Mesenchymal stem cell (in vitro differentiated cells and primary cell): ENCODE data around the gene NKAIN4.

Experiments used
- DNase-seq: peaks from one replicate; pipeline ENCODE4 v3.0.0-alpha.2; 2013
- H2AFZ ChIP-seq: one replicate; pipeline ENCODE4 v1.6.1; 2013; ENCODE audit warnings: low read depth, mild to moderate bottlenecking, control low read depth, inconsistent platforms, low read length, moderate library complexity
- H2AK5ac ChIP-seq: 2 replicates; pipeline ENCODE4 v1.6.1; 2013; ENCODE audit warnings: low read length, moderate library complexity, mild to moderate bottlenecking, inconsistent platforms; ENCODE audit not compliant: severe bottlenecking
- H2BK120ac ChIP-seq: one replicate; pipeline ENCODE4 v1.6.1; 2013; ENCODE audit warnings: low read depth, mild to moderate bottlenecking, inconsistent platforms, low read length, moderate library complexity
- H2BK12ac ChIP-seq, 2 experiments: one replicate each; pipeline ENCODE4 v1.6.1; 2013; ENCODE audit warnings: inconsistent platforms in 2 of 2, low read length in 2 of 2, mild to moderate bottlenecking in 2 of 2, moderate library complexity in 2 of 2, control low read depth in 1 of 2
- H2BK15ac ChIP-seq: one replicate; pipeline ENCODE4 v1.6.1; 2013; ENCODE audit warnings: mild to moderate bottlenecking, low read depth, inconsistent platforms; ENCODE audit not compliant: poor library complexity, severe bottlenecking
- H2BK5ac ChIP-seq: 2 replicates; pipeline ENCODE4 v1.6.1; 2013; ENCODE audit warnings: low read depth, mild to moderate bottlenecking, low read length, control low read depth, inconsistent platforms; ENCODE audit not compliant: poor library complexity, severe bottlenecking
- H3K14ac ChIP-seq, 2 experiments: one replicate each; pipeline ENCODE4 v1.6.1; 2013; ENCODE audit warnings: inconsistent platforms in 2 of 2, low read length in 2 of 2, control low read depth in 1 of 2, mild to moderate bottlenecking in 1 of 2, moderate library complexity in 1 of 2
- H3K18ac ChIP-seq, 2 experiments: one replicate each; pipeline ENCODE4 v1.6.1; 2013; ENCODE audit warnings: inconsistent platforms in 2 of 2, low read length in 2 of 2, control low read depth in 1 of 2, low read depth in 1 of 2, mild to moderate bottlenecking in 1 of 2
- H3K23ac ChIP-seq, 2 experiments: one replicate each; pipeline ENCODE4 v1.6.1; 2013; ENCODE audit warnings: inconsistent platforms in 2 of 2, low read length in 2 of 2, mild to moderate bottlenecking in 2 of 2, moderate library complexity in 2 of 2, control low read depth in 1 of 2
- H3K27ac ChIP-seq: 2 replicates; pipeline ENCODE4 v1.5.1; 2013; ENCODE audit warnings: mild to moderate bottlenecking, moderate library complexity, low read length, control low read depth, inconsistent platforms; ENCODE audit not compliant: poor library complexity, severe bottlenecking
- H3K27me3 ChIP-seq, 2 experiments: 2 replicates each; pipeline versions ENCODE4 v1.6.1 to v1.7.0; 2013; ENCODE audit warnings: low read length in 2 of 2, mild to moderate bottlenecking in 2 of 2, moderate library complexity in 2 of 2, control low read depth in 1 of 2, inconsistent platforms in 1 of 2; ENCODE audit not compliant: control insufficient read depth in 1 of 2, insufficient read depth in 1 of 2
- H3K36me3 ChIP-seq, 2 experiments: 2 replicates each; pipeline versions ENCODE4 v1.6.1 to v1.7.0; 2013; ENCODE audit warnings: low read length in 2 of 2, control low read depth in 1 of 2, inconsistent platforms in 1 of 2, low read depth in 1 of 2, mild to moderate bottlenecking in 1 of 2; ENCODE audit not compliant: insufficient read depth in 2 of 2, control insufficient read depth in 1 of 2
- H3K4ac ChIP-seq, 2 experiments: one replicate each; pipeline ENCODE4 v1.6.1; 2013; ENCODE audit warnings: inconsistent platforms in 2 of 2, low read length in 2 of 2, mild to moderate bottlenecking in 2 of 2, moderate library complexity in 2 of 2, control low read depth in 1 of 2, low read depth in 1 of 2
- H3K4me1 ChIP-seq: 2 replicates; pipeline ENCODE4 v1.6.1; 2013; ENCODE audit warnings: low read depth, low read length, control low read depth; ENCODE audit not compliant: control insufficient read depth, insufficient read depth
- H3K4me2 ChIP-seq: 2 replicates; pipeline ENCODE4 v1.6.1; 2013; ENCODE audit warnings: low read length, mild to moderate bottlenecking, inconsistent platforms; ENCODE audit not compliant: poor library complexity, severe bottlenecking
- H3K4me3 ChIP-seq, 2 experiments: 2 replicates each; pipeline versions ENCODE4 v1.5.1 to v1.7.0; 2013; ENCODE audit warnings: low read length in 2 of 2, mild to moderate bottlenecking in 2 of 2, control low read depth in 1 of 2, low read depth in 1 of 2; ENCODE audit not compliant: insufficient read depth in 1 of 2
- H3K79me1 ChIP-seq: replicated peaks from 2 replicates; pipeline ENCODE4 v1.6.1; 2013; ENCODE audit warnings: mild to moderate bottlenecking, control low read depth, low read length, inconsistent platforms; ENCODE audit not compliant: poor library complexity, severe bottlenecking
- H3K9ac ChIP-seq: 2 replicates; pipeline ENCODE4 v1.7.0; 2013; ENCODE audit warnings: mild to moderate bottlenecking, low read length, moderate library complexity
- H3K9me3 ChIP-seq: 2 replicates; pipeline ENCODE4 v1.7.0; 2013; ENCODE audit warnings: mild to moderate bottlenecking, low read length; ENCODE audit not compliant: control insufficient read depth
- H4K8ac ChIP-seq: one replicate; pipeline ENCODE4 v1.6.1; 2013; ENCODE audit warnings: inconsistent platforms, mild to moderate bottlenecking, low read length, moderate library complexity
- H4K91ac ChIP-seq: one replicate; pipeline ENCODE4 v1.6.1; 2013; ENCODE audit warnings: mild to moderate bottlenecking, low read length, inconsistent platforms
- WGBS: methylation state at CpG from one replicate; pipeline ENCODE4 v1.1.7; 2013; ENCODE audit warnings: mixed read lengths; 5-methylcytosine and 5-hydroxymethylcytosine counted together

Gene NKAIN4

DNA sequence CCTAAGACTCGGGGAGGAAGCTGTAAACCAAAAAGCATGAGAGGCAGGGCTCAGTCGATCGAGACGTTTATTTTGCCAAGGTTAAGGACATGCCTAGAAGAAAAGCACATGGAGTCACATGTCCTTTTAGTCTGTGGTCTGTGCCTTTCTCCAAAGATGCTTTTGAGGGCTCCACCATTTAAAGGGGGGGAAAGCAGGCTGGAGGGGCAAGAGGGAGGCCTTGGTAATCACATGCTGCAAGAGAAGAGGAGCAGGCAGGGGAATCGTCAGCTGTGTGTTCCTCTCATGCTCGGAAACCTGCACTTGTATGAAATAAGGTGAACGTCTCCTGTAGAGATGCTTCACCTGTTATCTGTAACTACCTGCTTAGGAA is 29.2 kb downstream of the NKAIN4 start:
- no peak for DNase-seq
- Histone ChIP-seq H3K4me3 (no peak overlapping the region), H3K27ac (peak overlapping the region; percentile 86), H3K9me3 (no peaks in the 10 kb centered on the region), H2BK5ac (peak overlapping the region; percentile 83), H3K27me3 (peaks cover 14 to 48% of the 10 kb centered on the region in 2 experiments), H4K8ac (no peak overlapping the region), H3K23ac (no peak overlapping the region), H3K36me3 (no peaks in the 10 kb centered on the region), H3K4me2 (no peak overlapping the region), H3K9ac (no peak overlapping the region), H3K18ac (no peak overlapping the region), H2BK120ac (no peak overlapping the region), H3K79me1 (no peaks in the 10 kb centered on the region), H4K91ac (no peak overlapping the region), H2BK15ac (no peak overlapping the region), H3K14ac (no peak overlapping the region), H2AFZ (no peak overlapping the region), H2BK12ac (no peak overlapping the region), H2AK5ac (peak overlapping the region; percentile 31), H3K4ac (no peak overlapping the region), H3K4me1 (peaks cover 42% of the 10 kb centered on the region)
- 59% methylated on average over 5 of the region's 7 CpGs for WGBS

DNA sequence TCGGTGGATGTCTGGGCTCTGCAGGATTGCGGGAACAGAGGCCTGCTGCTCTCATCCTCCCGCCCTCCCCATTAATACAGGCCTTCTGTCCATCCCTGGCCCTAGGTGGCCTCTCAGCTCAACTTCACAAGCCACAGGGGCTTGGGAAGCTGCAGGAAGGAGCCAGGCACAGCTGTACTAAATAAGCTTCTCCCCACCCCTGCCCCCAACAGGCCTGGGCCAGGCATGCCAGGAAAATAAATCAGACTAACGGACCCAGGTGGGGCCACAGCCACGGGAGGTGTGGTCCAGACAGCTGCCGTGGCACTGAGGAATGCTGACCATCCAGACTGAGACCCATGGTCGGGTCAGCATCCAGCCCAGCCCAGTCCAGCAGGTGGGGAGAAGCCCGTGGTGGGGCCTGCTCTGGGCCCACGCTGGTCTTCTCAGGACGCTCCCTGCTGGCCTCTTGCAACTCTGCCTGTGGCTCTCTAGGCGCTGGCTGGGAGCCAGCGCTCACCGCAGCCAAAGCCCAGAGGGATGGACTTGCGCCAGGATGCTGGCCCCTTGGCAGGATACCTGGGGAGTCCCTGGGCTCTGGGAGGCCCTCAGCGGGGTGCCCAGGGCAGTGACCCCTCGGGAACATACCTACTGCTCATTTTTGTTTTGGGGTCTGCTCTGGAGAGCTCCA is 29.7 kb downstream of the NKAIN4 start:
- H3K9me3 ChIP-seq = no peaks in the 10 kb centered on the region
- H2AFZ ChIP-seq = peak overlapping the region; percentile 36
- peak overlapping the region; percentile 83 for H2BK5ac ChIP-seq
- H3K14ac ChIP-seq = peak overlapping the region in 1 of 2 experiments; percentile 47
- peak overlapping the region in 1 of 2 experiments; percentile 37 for H3K4ac ChIP-seq
- no peak overlapping the region for H2BK12ac ChIP-seq
- H3K36me3 ChIP-seq = no peaks in the 10 kb centered on the region
- H4K91ac ChIP-seq = no peak overlapping the region
- WGBS = 52% methylated on average over 16 of the region's 16 CpGs
- H4K8ac ChIP-seq = no peak overlapping the region
- no peak overlapping the region for H3K4me2 ChIP-seq
- no peak overlapping the region for H3K4me3 ChIP-seq
- H3K4me1 ChIP-seq = peaks cover 42% of the 10 kb centered on the region
- H2AK5ac ChIP-seq = peak overlapping the region; percentile 69
- H3K23ac ChIP-seq = no peak overlapping the region
- H2BK120ac ChIP-seq = no peak overlapping the region
- peaks cover 19 to 53% of the 10 kb centered on the region in 2 experiments for H3K27me3 ChIP-seq
- no peak overlapping the region for H3K18ac ChIP-seq
- no peak overlapping the region for H3K9ac ChIP-seq
- no peaks in the 10 kb centered on the region for H3K79me1 ChIP-seq
- peak overlapping the region; percentile 12 for H2BK15ac ChIP-seq
- H3K27ac ChIP-seq = peak overlapping the region; percentile 86
- DNase-seq = peak; percentile 61

DNA sequence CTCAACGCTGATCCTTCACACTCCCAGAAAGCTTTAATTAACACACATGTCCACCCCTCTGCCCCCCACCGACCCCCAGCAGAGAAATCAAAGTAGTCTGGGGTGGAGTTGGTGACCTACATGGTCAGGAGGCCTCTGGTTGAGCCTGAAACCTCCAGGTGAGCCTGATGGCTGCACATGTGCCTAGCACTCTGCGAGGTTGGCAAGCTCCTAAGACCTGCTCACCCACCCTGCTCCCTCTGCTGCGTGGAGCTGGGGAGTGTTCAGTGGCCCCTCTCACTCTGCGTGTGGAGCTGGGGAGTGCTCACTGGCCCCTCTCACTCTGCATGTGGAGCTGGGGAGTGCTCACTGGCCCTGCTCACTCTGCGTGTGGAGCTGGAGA is 30.4 kb downstream of the NKAIN4 start:
- Histone ChIP-seq H3K27ac (peak overlapping the region; percentile 86), H2BK5ac (peak overlapping the region; percentile 74), H3K4me1 (peaks cover 39% of the 10 kb centered on the region), H2BK12ac (peak overlapping the region in 1 of 2 experiments; percentile 2), H3K27me3 (peaks cover 22 to 53% of the 10 kb centered on the region in 2 experiments), H3K9me3 (no peaks in the 10 kb centered on the region), H2AK5ac (peak overlapping the region; percentile 69), H4K91ac (no peak overlapping the region), H4K8ac (no peak overlapping the region), H2AFZ (no peak overlapping the region), H3K18ac (no peak overlapping the region), H3K4me2 (no peak overlapping the region), H3K4me3 (no peak overlapping the region), H3K36me3 (no peaks in the 10 kb centered on the region), H3K23ac (no peak overlapping the region), H2BK120ac (no peak overlapping the region), H3K79me1 (no peaks in the 10 kb centered on the region), H3K4ac (no peak overlapping the region), H3K9ac (no peak overlapping the region), H2BK15ac (no peak overlapping the region), H3K14ac (no peak overlapping the region)
- DNase-seq = no peak
- 88% methylated on average over 5 of the region's 6 CpGs for WGBS

DNA sequence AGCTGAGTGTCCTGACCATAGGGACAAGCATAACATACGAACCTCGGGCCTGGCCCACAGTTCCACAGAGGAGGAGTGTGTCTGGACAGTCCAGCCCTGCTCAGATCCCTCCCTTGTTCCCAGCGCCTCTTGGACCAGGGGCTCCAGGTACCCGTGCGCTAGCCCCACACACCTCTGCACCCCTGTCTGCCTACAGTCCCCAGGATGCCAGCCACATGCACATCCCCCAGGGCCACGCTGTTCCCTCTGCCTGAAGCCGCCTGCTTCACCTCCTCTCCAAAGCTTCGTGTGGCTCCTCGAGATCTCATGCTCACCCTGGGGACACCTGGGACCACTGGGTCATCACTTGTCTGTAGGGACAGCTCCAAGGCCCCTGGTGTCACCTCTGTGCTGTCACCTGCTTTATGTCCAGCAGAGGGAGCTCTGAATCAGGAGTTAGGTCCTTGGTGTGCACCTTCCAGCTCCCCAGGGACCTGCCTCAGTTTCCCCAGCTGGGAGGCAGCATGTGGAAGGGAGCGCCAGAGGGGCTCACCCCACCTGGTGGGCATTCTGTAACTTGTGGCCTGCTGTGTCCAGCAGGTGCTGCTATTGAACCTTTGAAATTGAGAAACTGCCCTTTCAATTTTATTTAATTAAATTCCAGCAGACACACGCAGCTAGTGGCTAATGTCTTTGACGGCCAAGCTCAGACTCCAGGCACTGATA is 31.0 kb downstream of the NKAIN4 start:
- Histone ChIP-seq H3K79me1 (no peaks in the 10 kb centered on the region), H4K8ac (no peak overlapping the region), H2AK5ac (peak overlapping the region; percentile 69), H2BK12ac (no peak overlapping the region), H3K9me3 (no peaks in the 10 kb centered on the region), H2BK5ac (no peak overlapping the region), H3K23ac (no peak overlapping the region), H3K4me1 (peaks cover 37% of the 10 kb centered on the region), H2AFZ (no peak overlapping the region), H3K27ac (peak overlapping the region; percentile 86), H3K4me2 (no peak overlapping the region), H3K27me3 (peaks cover 22 to 48% of the 10 kb centered on the region in 2 experiments), H3K18ac (no peak overlapping the region), H2BK15ac (no peak overlapping the region), H3K9ac (no peak overlapping the region), H3K36me3 (no peaks in the 10 kb centered on the region), H3K4ac (no peak overlapping the region), H2BK120ac (no peak overlapping the region), H4K91ac (no peak overlapping the region), H3K4me3 (no peak overlapping the region), H3K14ac (no peak overlapping the region)
- WGBS = 47% methylated on average over 12 of the region's 12 CpGs
- DNase-seq = peak; percentile 58
